HG03108 (cell line): Measurements from ENCODE around the gene NEK1.
"Not testable (repeated sequence)": the region's sequence is repeated elsewhere in the genome, so short reads cannot be mapped to it uniquely, and the experiment has no call there.

Experiments used
- ATAC-seq: cut with Tn5 transposase; IDR thresholded peaks from one replicate; pipeline ENCODE4 v1.9.1; 2021; ENCODE audit warnings: moderate library complexity; ENCODE audit not compliant: unreplicated experiment

The NEK1 gene

DNA sequence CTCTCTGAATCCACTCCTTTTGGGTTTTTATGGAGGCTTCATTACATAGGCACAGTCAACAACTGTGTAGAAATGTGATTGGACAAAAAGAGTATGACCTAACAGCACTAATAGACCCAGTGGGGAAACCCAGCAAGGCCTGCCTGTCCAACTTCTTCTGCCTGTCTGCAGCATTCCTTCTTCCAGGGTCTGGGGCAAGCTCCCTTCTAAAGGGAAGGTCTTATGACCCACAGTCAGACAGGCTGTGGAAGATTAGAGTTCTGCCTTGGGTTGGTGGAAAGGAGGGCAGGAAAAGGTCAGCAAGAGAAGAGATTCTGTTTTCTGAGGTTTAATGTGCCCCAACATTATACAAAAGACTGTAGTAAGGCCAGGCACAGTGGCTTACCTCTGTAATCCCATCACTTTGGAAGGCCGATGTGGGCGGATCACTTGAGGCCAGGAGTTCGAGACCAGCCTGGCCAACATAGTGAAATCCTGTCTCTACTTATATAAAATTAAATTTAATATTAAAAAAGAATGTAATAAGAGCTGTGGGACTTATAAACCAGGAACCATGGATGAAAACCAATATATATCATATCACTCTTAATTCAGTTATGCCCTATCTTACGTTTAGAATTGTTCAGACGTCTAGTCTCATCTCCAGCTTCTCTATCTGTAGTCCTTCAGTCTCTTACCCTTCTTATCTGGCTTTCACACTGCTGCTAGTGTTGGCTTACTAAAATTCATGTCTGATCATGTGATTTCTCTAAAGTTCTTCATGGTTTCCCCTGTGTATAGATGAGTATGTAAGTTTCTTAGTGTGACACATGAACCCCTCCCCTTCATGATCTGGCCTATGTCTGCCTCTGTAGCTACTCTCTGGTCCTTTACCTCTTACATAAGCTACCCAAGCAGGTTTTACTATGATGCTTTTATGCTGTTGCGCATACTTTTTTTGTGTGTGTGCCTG, 14.2 kb upstream of the NEK1 start:
- peak; percentile 21 for ATAC-seq

DNA sequence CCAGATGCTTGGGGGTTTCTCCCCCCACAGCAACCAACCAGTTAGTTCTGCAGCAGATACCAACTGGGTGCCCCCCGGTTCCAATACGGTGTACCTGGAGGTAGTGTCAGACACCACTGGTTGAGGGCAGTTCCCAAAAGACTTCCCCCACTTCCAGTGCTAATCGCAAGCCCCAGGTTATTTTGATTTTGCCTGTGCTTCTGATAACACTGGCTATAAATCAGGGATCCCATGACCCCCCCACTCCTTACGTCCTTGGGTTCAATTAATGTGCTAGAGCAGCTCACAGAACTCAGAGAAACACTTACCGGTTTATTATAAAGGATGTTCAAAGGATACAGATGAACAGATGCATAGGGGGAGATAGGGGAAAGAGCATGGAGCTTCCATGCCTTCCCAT, 13.5 kb upstream of the NEK1 start:
- no peak for ATAC-seq

DNA sequence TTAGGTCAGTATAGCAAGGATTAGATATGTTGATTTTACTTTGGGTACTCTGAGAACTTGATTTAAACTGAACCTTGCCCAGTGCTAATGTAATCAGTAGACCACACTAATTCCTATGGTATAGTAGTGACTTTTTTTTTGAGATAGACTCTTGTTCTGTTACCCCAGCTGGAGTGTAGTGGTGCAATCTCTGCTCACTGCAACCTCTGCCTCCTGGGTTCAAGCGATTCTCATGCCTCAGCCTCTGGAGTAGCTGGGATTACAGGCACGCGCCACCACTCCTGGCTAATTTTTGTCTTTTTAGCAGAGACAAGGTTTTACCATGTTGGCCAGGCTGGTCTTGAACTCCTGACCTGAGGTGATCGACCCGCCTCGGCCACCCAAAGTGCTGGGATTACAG, 11.6 kb upstream of the NEK1 start:
- ATAC-seq, result not testable (repeated sequence)

DNA sequence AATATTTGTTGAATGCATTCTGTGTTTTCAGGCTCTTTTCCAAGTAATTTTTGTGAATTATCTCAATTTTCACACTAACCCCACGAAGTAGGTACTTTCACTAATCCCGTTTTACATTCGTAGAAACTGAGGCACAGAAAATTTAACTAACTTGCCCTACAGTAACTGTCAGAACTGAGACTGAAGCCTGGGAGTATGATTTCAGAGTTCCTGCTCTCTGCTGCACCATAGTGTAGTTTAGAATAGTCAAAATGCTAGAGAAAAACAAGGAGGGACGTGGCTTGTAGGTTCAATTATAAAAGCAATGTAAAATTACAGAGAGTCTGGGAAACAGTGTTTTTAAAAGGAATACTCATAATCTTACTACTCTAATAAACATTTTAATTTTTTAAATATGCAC, 10.2 kb upstream of the NEK1 start:
- ATAC-seq, result no peak

DNA sequence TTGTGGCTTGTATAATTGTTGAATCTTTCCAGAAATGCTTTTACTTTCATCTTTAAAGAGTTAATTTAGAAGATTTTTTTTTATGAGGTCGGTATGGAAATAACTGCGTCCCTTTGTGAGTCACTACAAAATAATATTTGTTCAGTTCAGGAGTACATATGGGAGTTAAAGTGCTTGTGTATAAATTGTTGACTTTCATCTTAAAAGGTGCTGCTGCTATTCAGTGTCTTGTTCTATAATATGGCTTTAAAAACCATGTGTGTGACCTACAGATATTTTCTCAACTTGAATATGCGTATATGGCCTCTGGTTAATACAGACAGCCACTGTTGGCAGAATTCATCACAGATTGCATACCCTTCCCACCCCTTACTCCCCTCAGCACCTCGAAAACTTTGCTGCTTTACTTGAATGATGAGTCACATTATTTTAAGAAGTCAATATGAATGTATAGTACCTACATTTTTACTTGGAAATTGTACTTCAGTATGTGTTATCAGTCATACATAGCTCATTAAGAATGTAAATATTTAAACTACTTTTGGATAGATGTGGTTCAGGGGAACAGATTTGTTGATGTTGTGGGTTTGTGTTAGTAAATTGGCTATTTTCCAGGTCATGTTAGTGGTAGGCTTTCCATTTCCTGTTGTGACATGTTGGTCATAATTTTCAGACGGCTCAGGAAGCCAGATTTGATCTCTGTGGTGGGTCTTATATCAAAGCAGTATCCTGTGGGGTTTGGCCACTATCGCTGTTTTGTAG, 9.5 kb upstream of the NEK1 start:
- no peak for ATAC-seq

DNA sequence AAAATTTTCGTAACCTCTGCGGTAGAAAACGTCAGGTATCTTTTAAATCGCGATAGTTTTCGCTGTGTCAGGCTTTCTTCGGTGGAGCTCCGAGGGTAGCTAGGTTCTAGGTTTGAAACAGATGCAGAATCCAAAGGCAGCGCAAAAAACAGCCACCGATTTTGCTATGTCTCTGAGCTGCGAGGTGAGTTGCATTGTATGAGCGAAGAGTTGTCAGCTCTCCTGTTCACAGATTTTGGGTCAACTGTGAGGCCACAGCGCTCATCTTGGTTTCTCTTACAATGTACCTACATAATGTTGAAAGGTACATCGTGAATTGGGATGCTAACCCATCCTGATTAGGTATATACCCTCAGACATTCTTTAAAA, 8.5 kb upstream of the NEK1 start:
- ATAC-seq, result no peak

DNA sequence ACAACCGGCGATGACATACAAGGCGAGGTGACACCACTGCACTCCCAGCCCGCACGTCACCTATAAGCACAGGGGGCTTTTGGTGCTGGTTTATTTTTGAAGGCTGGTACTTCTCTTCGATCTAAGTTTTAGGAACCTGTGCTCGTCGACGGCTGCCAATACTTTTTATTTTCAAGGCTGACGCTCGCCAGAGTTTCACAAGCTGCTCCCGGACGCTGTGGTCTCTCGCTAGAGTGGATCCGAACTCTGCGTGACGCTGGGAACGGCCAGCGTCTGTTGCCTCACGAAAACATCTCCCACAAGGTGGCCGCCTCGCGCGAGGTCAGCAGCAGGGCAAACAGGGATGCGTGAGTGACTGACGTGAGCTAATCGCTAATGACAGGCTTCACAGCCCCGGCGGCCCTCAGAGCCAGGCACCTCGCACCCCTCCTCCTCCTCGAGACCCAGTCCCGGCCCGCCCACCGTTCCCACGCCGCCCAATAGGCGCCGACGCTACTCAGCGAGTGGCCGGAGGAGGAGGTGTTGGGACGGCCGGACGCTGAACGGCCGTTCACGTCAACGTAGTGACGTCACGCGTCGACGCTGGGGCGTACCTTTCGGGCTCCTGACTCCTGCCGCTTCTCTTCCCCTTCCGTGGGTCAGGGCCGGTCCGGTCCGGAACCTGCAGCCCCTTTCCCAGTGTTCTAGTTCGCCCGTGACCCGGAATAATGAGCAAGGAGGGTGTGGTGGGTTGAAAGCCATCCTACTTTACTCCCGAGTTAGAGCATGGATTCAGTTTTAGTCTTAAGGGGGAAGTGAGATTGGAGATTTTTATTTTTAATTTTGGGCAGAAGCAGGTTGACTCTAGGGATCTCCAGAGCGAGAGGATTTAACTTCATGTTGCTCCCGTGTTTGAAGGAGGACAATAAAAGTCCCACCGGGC, 7.8 kb upstream of the NEK1 start, which contains the start of gene CLCN3:
CLCN3 (plus strand) TSS at position 621 of the 922 bp plus-strand sequence. CDS start 15,351 bp downstream, outside the sequence.
- ATAC-seq, result peak; percentile 91

DNA sequence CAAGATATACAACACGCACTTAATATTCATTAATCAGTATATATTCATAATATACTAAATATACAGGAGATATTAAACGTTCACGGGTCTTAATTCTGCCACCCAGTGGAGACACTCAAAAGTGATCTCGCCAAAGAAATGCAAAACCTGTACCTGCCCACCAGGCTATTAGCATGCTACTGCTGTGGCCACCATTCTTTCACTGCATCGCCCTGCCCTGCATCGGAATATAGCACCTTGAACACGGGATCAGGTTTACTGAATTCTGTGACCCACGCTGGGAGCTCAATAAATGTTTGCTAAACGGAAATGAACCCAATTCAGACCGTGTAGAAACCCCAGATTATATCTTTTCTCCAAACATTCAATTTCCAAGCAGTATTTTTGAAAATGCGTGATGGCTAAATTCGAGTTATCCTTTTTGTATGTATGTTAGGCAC, 7.2 kb upstream of the NEK1 start:
- ATAC-seq, result peak; percentile 30

DNA sequence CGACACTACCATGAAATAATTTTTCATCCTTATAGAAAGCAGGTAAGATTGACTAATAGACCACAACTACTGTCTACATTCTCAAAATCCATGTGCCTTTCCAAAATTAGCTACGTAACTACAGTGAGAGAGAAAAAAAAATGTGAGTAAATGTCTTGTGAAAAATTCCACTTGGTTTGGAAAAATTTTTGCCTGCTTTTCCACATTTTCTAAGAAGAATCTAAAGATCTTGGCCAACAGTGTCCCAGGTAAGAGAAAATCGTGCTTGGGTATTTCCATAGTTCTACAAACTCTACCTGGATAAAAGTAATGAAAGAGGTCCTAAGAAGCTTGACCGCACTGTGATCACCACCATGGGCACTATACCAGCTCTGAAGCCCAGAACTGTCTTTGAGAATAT, 6.6 kb upstream of the NEK1 start:
- ATAC-seq, result no peak

DNA sequence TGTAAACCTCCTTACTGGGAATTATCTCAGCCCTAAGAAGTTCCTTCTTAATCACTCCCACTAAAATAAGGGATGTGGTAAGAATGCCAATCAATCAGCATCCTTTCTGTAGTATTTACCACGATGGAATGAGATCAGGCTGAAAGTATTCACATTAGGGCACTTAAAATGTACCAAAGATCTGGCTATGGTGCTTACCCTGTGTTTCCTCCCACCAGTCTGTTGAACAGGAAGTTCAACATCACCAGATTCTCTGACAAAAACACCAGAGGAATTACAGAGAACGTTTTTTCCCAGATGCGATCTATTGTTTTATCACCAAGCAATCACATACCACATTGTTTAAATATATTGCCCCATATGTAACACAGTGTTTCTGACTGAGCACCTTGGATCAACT, 5.9 kb upstream of the NEK1 start:
- no peak for ATAC-seq

DNA sequence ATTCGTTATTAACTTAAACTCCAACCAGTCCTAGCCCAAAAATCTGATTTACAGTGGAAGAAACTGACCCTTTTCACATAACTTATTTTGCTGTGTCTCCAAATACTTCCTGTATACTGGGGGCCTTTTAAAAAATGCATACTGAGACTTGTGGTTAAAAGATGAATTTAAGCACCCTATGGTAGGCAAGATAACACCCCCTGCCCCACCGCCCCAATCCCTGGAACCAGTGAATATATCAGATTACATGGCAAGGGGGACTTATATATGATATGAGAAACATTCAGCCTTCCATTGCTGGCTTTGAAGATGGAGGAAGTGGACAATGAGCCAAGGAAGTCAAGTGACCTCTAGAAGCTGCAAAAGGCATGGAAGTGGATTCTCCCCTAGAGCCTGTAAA, 4.9 kb upstream of the NEK1 start:
- no peak for ATAC-seq

DNA sequence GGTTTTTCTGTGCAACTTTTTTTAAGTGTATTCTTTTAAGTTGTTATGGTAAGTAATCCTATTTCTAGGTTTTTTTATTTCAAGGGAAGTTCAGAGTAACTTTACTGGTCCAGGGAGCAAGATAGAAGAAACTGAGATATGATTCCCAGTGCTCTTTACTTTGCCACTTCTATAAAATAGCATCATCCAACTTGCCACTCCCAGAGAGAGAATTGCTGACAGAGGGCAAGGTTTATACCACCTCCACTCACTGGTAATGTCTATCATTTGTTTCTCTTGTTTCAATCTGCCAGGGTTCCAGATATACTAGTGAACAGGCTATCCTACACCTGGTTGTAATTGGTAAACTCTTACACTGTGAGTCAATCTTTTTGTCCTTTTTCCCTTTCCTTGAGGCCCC, 4.5 kb upstream of the NEK1 start:
- ATAC-seq, result no peak

DNA sequence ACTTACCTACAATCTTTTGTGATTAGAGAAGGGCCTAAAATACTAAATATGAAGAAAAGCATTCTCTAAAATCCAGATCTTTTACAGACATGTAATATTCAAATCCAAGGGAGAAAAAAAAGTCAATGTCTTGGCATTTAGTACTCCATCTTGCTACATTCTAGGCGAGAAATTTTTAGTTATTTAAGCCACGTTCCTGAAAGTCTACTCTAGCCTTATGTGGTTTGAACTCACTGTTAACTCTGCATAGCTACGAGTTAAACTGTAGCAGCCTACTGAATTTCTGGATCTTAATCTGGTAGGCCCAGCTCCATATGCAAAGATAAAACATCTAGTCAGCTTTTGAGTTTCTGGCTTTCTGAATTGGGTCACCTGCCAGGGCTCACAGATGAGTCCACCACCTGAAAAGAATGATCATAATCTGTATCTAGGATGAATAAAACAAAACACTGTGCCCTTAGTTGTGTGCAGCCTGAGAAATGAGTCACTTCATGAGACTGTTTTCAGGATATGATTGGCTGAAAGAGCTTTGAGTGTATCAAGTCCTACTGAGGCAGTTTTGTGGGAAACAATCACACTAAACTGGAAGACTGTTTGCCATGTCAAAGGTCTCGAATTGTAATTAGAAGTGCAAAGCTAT, 3.2 kb upstream of the NEK1 start:
- ATAC-seq, result no peak

DNA sequence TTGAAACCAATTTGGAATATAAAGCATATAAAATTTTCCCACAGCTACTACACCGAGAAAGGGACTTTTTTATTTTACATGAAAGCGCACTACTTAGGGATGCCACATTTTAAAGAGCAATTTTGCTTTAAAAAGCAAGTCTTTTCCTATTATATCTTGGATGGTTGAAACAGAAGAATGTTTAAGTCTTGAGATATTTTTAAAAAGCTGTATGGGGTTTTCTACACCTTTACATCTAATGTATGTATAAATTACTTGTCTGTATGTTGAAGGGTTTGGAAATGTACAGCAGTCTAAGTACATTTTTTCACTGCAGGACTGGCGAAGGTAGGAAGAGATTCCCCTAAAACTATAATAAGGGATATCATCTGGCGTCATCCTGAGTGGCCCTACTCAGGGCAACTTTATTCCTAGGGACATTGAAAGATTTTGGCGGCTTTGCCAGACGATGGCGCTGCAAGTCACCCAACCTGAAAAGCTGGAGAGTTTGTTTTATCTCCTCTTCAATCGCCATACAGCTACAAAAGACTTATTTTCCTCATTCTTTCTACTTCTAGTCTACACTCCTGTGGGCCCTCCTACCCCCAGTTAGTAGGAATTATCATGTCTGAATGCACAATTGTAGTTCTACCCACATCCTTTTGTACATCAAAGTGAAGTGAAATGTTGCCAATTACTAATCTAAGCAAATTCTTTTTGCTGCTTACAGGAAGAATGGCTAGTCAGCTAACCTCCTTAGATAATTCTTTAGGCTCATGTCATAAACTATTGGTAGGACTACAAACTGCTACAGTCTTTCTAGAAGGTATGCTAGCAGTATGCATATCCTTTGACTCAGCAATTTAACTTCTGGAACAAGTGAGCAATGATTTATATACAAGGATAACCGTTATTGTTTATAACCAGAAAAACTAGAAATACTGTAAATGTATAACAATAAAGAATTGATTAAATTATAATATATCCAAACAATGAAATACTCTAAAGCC, 782 bp upstream of the NEK1 start:
- ATAC-seq, result peak; percentile 35

DNA sequence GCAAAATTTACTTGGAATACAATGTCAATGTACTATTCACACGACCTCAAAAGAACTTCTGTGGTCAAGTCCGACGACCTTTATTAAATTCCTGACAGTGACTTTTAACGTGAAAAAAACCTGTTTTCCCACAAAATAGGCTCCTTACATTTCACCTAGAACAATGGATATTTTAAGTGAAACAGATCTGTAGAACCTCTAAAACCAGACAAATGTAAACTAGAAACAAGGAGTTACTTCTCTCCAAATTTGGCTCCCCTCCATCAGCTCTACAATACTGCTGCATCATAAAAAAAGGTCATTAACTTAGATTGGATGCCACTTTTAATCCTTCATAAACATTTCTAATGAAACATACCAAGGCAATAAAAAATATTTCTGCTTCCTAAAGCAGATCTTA, 1.2 kb downstream of the NEK1 start:
- ATAC-seq, result no peak

DNA sequence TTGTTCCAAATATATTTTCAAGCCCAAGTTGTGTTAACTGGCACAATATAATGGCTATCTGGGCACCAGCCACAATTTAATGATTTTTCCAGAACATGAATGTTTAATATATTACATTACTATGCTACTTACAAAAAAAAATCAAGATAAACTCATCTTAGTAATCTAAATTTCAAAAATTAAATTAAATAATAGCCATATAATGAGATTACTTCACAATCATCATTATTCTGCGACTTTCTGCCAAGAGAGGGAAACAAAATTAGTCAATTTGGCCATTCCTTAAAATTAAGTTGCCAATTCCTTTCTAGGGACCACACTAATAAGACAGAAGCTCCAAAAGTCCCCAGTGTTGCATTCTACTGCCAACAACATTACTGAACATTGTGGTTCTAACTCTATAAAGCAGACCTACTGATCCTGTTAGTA, 7.5 kb downstream of the NEK1 start:
- ATAC-seq, result no peak

DNA sequence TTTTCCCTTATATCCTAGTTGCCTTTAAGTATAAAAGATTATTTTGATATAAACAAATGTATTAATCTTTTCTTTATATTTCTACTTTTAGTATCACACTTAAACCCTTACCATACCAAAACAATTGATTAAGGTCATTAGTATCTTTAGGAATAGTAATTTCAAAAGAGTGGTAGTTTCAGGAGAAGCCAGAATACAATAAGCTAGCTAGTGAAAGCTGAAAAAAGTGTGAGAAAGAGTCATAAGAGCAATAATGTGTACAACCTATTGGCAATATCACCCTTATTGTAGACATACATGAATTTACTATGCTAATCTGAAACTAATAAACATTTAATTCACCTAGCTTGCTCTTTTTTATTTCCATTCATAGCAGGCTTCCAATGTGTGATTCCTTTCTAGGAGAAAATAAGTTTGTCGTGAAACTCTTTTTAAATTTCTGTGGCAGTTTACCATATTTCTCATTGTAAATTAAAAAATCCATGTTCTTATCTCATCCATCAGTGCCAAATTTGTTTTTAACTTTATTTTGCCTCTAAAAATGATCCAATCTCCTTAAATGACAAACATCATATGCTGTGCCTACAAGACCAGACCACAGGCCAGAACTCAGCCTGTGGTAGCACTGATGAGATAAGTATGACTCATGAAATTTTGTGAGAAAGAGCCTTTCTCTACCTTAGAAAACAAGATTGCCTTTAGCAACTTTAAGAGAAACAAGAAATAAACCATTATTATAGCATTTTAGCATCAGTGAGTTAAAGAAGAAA, 8.1 kb downstream of the NEK1 start:
- ATAC-seq, result peak; percentile 60

DNA sequence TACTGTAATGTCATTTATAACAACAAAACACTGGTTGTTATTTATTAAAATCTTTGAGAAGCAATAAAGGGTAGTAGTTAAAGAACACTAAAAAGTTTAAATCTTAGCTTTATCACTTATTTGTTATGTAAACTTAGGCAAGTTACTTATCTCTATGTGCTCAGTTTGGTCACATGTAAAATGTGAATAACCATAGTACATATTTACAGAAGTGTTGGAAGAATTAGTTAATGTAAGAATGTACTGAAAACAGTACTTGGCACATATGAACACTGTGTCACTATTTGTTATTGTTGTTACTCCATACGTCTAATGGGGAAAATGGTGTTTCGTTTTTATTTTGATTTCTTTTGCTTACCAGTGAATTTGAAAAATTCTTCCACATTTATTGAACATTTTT, 9.1 kb downstream of the NEK1 start:
- no peak for ATAC-seq
